ENCODE measurements around the gene BUD31. TPM values are rescaled to one million over a fixed set of nuclear protein-coding genes. Genes with fewer than 3 reads are reported as not detected.
"Not testable (repeated sequence)": the region's sequence is repeated elsewhere in the genome, so short reads cannot be mapped to it uniquely, and the experiment has no call there.

BUD31 gene
- total RNA-seq, 1 experiment from 2014 or later: 120 TPM

- no peak for DNase-seq (ENCODE audit: low spot score)
Measured at GRCh38 chr7:99380032-99380822, 28.5 kb upstream of the BUD31 start.

GRCh38 chr7:99380823-99381663 lies 27.7 kb upstream of the BUD31 start:
- DNase-seq (ENCODE audit: low spot score): no peak

GRCh38 chr7:99381664-99382075 lies 27.1 kb upstream of the BUD31 start:
- no peak for DNase-seq (ENCODE audit: low spot score)

GRCh38 chr7:99383203-99383602 lies 25.6 kb upstream of the BUD31 start:
- no peak for DNase-seq (ENCODE audit: low spot score)

GRCh38 chr7:99383791-99384370 lies 24.9 kb upstream of the BUD31 start:
- DNase-seq (ENCODE audit: low spot score): no peak

GRCh38 chr7:99384523-99384922 lies 24.2 kb upstream of the BUD31 start:
- no peak for DNase-seq (ENCODE audit: low spot score)

GRCh38 chr7:99385564-99385963 lies 23.2 kb upstream of the BUD31 start:
- DNase-seq (ENCODE audit: low spot score): no peak

GRCh38 chr7:99386584-99387238 lies 22.1 kb upstream of the BUD31 start:
- DNase-seq (ENCODE audit: low spot score): no peak

GRCh38 chr7:99387239-99387635 lies 21.5 kb upstream of the BUD31 start:
- not testable (repeated sequence) for DNase-seq (ENCODE audit: low spot score)

GRCh38 chr7:99387912-99388311 lies 20.9 kb upstream of the BUD31 start:
- no peak for DNase-seq (ENCODE audit: low spot score)

GRCh38 chr7:99389772-99390171 lies 19.0 kb upstream of the BUD31 start:
- DNase-seq (ENCODE audit: low spot score): no peak

GRCh38 chr7:99390941-99391602 lies 17.7 kb upstream of the BUD31 start:
- DNase-seq (ENCODE audit: low spot score): no peak

- no peak for DNase-seq (ENCODE audit: low spot score)
Measured at GRCh38 chr7:99392046-99392445, 16.7 kb upstream of the BUD31 start.

GRCh38 chr7:99392659-99393354 lies 16.0 kb upstream of the BUD31 start:
- DNase-seq (ENCODE audit: low spot score): peak; percentile 95

- no peak for DNase-seq (ENCODE audit: low spot score)
Measured at GRCh38 chr7:99393355-99394187, 15.2 kb upstream of the BUD31 start.

- DNase-seq (ENCODE audit: low spot score): no peak
Measured at GRCh38 chr7:99394188-99394502, 14.6 kb upstream of the BUD31 start.

- DNase-seq (ENCODE audit: low spot score): no peak
Measured at GRCh38 chr7:99395616-99396327, 13.0 kb upstream of the BUD31 start.

GRCh38 chr7:99396418-99397296 lies 12.1 kb upstream of the BUD31 start:
- no peak for DNase-seq (ENCODE audit: low spot score)

All from HT-29 (cell line).